HepG2 (cell line): Measurements from ENCODE around the gene PSMG3. TPM values are rescaled to one million over a fixed set of nuclear protein-coding genes. Genes with fewer than 3 reads are reported as not detected.

Experiments used
- ATAC-seq: fragments of 200-7000 bp; cut with Tn5 transposase; 3 replicates; pipeline ENCODE4 v1.9.1; 2020; ENCODE audit warnings: mild to moderate bottlenecking, moderate library complexity
- BruUV-seq: library from RNA; stranded (reverse); fragments of 400-500 nt; replicated peaks from 2 replicates; lab custom pipeline; 2021; lab: Mats Ljungman, UMichigan
- CTCF ChIA-PET: fragments of 300-600 bp; formaldehyde crosslinking; extraction: SDS; loops from one replicate; lab custom pipeline; 2021; ENCODE audit warnings: low total read pairs, inconsistent platforms, low intra/inter-chr PET ratio; lab: Yijun Ruan, JAX
- POLR2A ChIA-PET: fragments of 350-600 bp; sonication (Branson Sonifier 250); formaldehyde crosslinking; loops from one replicate; lab custom pipeline; 2020; ENCODE audit warnings: antibody characterized with exemption, inconsistent platforms; lab: Yijun Ruan, JAX
- DNase-seq: peaks from one replicate; pipeline ENCODE4 v3.0.0-alpha.2; 2015; ENCODE audit warnings: low spot score
- FAIRE-seq: peaks from 3 replicates; lab custom pipeline; 2011; peaks lifted over from hg19 to GRCh38; lab: Jason Lieb, UNC
- H2AFZ ChIP-seq: one replicate; pipeline ENCODE4 v1.6.1; 2011; ENCODE audit warnings: low read length, inconsistent platforms
- H3K27ac ChIP-seq: fragments of 300-600 bp; 3 replicates; pipeline ENCODE4 v1.8.0; 2011; ENCODE audit warnings: mixed run types, mild to moderate bottlenecking, mixed read lengths, low read length, inconsistent platforms; ENCODE audit not compliant: insufficient read depth; ENCODE audit errors: extremely low read length
- H3K27me3 ChIP-seq, 2 experiments: fragments of 200-600 bp in 1 of 2; 2 replicates in 1 of 2; 3 replicates in 1 of 2; pipeline versions ENCODE4 v1.6.0 to v1.8.0; 2011; ENCODE audit warnings: low read length in 2 of 2, mild to moderate bottlenecking in 2 of 2, moderate library complexity in 2 of 2, inconsistent platforms in 1 of 2; ENCODE audit not compliant: insufficient read depth in 2 of 2, control insufficient read depth in 1 of 2
- H3K36me3 ChIP-seq, 2 experiments: fragments of 200-600 bp in 1 of 2; replicated peaks in 1 of 2; 2 replicates in 1 of 2; 3 replicates in 1 of 2; pipeline versions ENCODE4 v1.5.1 to v1.8.0; 2011; ENCODE audit warnings: low read length in 2 of 2, inconsistent platforms in 1 of 2; ENCODE audit not compliant: insufficient read depth in 2 of 2, control insufficient read depth in 1 of 2
- H3K4me1 ChIP-seq: 2 replicates; pipeline ENCODE4 v1.5.1; 2012; ENCODE audit warnings: low read length, inconsistent platforms; ENCODE audit not compliant: insufficient read depth
- H3K4me2 ChIP-seq: 2 replicates; pipeline ENCODE4 v1.6.0; 2011; ENCODE audit warnings: low read depth, low read length, inconsistent platforms
- H3K4me3 ChIP-seq, 3 experiments: fragments of 200-600 bp in 1 of 3; sonication (generic), shearing (Covaris generic) in 1 of 3; replicated peaks in 1 of 3; 2 replicates each; pipeline ENCODE4 v1.5.1; 2011 to 2016; ENCODE audit warnings: low read length in 3 of 3, inconsistent platforms in 2 of 3, low read depth in 2 of 3, mild to moderate bottlenecking in 2 of 3, control low read depth in 1 of 3, mixed read lengths in 1 of 3; ENCODE audit not compliant: insufficient read depth in 1 of 3
- H3K79me2 ChIP-seq: one replicate; pipeline ENCODE4 v1.6.1; 2011; ENCODE audit warnings: low read length, inconsistent platforms; ENCODE audit not compliant: insufficient read depth
- H3K9ac ChIP-seq: 2 replicates; pipeline ENCODE4 v1.6.0; 2011; ENCODE audit warnings: mild to moderate bottlenecking, low read depth, low read length, inconsistent platforms; ENCODE audit not compliant: insufficient read depth
- H3K9me3 ChIP-seq: 2 replicates; pipeline ENCODE4 v1.5.1; 2012; ENCODE audit warnings: mild to moderate bottlenecking, low read length
- H4K20me1 ChIP-seq: 2 replicates; pipeline ENCODE4 v1.6.0; 2011; ENCODE audit warnings: inconsistent platforms, mild to moderate bottlenecking, low read length, moderate library complexity; ENCODE audit not compliant: insufficient read depth
- ASH2L ChIP-seq: fragments of 300-600, 200-600 bp; sonication (generic); IDR thresholded peaks from 2 replicates; pipeline ENCODE4 v1.7.0; 2017; ENCODE audit warnings: low read depth, mild to moderate bottlenecking, moderate library complexity, mixed read lengths, low read length; ENCODE audit not compliant: insufficient read length
- ATRX ChIP-seq: sonication (generic); formaldehyde crosslinking; IDR thresholded peaks from 2 replicates; pipeline ENCODE4 v1.4.0; 2020; ENCODE audit warnings: missing genetic modification reagents, borderline replicate concordance
- BCL3 ChIP-seq: sonication (generic); formaldehyde crosslinking; IDR thresholded peaks from 2 replicates; pipeline ENCODE4 v1.5.1; 2020; ENCODE audit warnings: mild to moderate bottlenecking, missing genetic modification reagents, moderate library complexity
- CBX5 ChIP-seq: sonication (generic); formaldehyde crosslinking; IDR thresholded peaks from 2 replicates; pipeline ENCODE4 v1.4.0; 2020; ENCODE audit warnings: missing genetic modification reagents, borderline replicate concordance
- CEBPG ChIP-seq: IDR thresholded peaks from 2 replicates; pipeline ENCODE4 v1.6.1; 2016
- GABPA ChIP-seq, 2 experiments: IDR thresholded peaks; 2 replicates each; pipeline ENCODE4 v1.6.1; 2011 to 2016; ENCODE audit warnings: low read depth in 2 of 2, low read length in 1 of 2, missing biosample characterization in 1 of 2, missing genetic modification characterization in 1 of 2
- HOXA5 ChIP-seq: sonication (generic); formaldehyde crosslinking; IDR thresholded peaks from 2 replicates; pipeline ENCODE4 v1.4.0; 2020; ENCODE audit warnings: missing genetic modification reagents
- LCORL ChIP-seq, 2 experiments: fragments of 450-650 bp in 1 of 2; sonication (generic) in 1 of 2; formaldehyde crosslinking in 1 of 2; IDR thresholded peaks; 2 replicates each; pipeline versions ENCODE4 v1.5.0 to v1.6.1; 2017 to 2020; ENCODE audit warnings: antibody characterized with exemption in 1 of 2, missing genetic modification reagents in 1 of 2
- MAX ChIP-seq: IDR thresholded peaks from 2 replicates; pipeline ENCODE4 v1.6.1; 2012; ENCODE audit warnings: inconsistent platforms
- NBN ChIP-seq: fragments of 450-650 bp; conservative IDR thresholded peaks from 2 replicates; pipeline ENCODE4 v1.6.1; 2017
- POLR2AphosphoS5 ChIP-seq: IDR thresholded peaks from 2 replicates; pipeline ENCODE4 v1.6.1; 2012; ENCODE audit warnings: low read depth, low read length
- RARA ChIP-seq: IDR thresholded peaks from 2 replicates; pipeline ENCODE4 v1.6.1; 2016; ENCODE audit warnings: missing genetic modification reagents, missing compliant biosample characterization
- SAP130 ChIP-seq: IDR thresholded peaks from 2 replicates; pipeline ENCODE4 v1.6.1; 2016; ENCODE audit warnings: low read depth
- ZBTB43 ChIP-seq: sonication (generic); formaldehyde crosslinking; conservative IDR thresholded peaks from 2 replicates; pipeline ENCODE4 v1.4.0; 2020; ENCODE audit warnings: missing genetic modification reagents
- ZNF362 ChIP-seq: sonication (generic); formaldehyde crosslinking; IDR thresholded peaks from 2 replicates; pipeline ENCODE4 v1.4.0; 2020; ENCODE audit warnings: missing genetic modification reagents, mild to moderate bottlenecking, borderline replicate concordance
- ZNF431 ChIP-seq: sonication (generic); formaldehyde crosslinking; IDR thresholded peaks from 2 replicates; pipeline ENCODE4 v1.9.0; 2022; ENCODE audit warnings: missing genetic modification reagents, low read depth, mild to moderate bottlenecking, borderline replicate concordance
- ZNF660 ChIP-seq: sonication (generic); formaldehyde crosslinking; IDR thresholded peaks from 2 replicates; pipeline ENCODE4 v1.5.1; 2020; ENCODE audit warnings: mild to moderate bottlenecking, low read depth, missing genetic modification reagents, borderline replicate concordance
- ZNF709 ChIP-seq: sonication (generic); formaldehyde crosslinking; IDR thresholded peaks from 2 replicates; pipeline ENCODE4 v1.5.0; 2020; ENCODE audit warnings: mild to moderate bottlenecking, missing genetic modification reagents
- ZNF770 ChIP-seq: sonication (generic); formaldehyde crosslinking; IDR thresholded peaks from 2 replicates; pipeline ENCODE4 v1.5.0; 2020; ENCODE audit warnings: mild to moderate bottlenecking, missing genetic modification reagents
- WGBS: methylation state at CpG from one replicate; pipeline ENCODE4 v1.1.6; 2017; ENCODE audit warnings: low lambda C conversion rate; 5-methylcytosine and 5-hydroxymethylcytosine counted together
- in situ Hi-C: cut with HindIII; loops from 2 replicates; pipeline ENCODE4 v1.10.0; 2017; ENCODE audit warnings: low pct_unique_long_range_greater_than_20kb; ENCODE audit not compliant: extremely low pct_ligation_motif_present
- intact Hi-C: fragments of 100-400 bp; cut with micrococcal nuclease; formaldehyde crosslinking; loops from one replicate; pipeline ENCODE4 v1.10.0; 2022; ENCODE audit not compliant: unreplicated experiment
- polyA plus RNA-seq, 8 experiments: library from polyadenylated mRNA; depleted of rRNA in 3 of 8; stranded (reverse) in 7 of 8; unstranded in 1 of 8; fragments of >200 nt; fragmentation: Illumina TruSeq in 4 of 8; extraction: Trizol in 4 of 8; gene quantifications; 2 replicates each; pipeline versions ENCODE4 v1.2.1 to v1.2.3, GENCODE V29; 2011 to 2016; ENCODE audit warnings: low read depth in 4 of 8, missing spikeins in 1 of 8, mixed read lengths in 1 of 8; ENCODE audit not compliant: insufficient read depth in 1 of 8
- total RNA-seq, 5 experiments: library from RNA; depleted of rRNA; stranded (reverse); fragments of >200 nt; fragmentation: Illumina TruSeq; extraction: Trizol; gene quantifications; 2 replicates each; pipeline ENCODE4 v1.2.3, GENCODE V29; 2016; ENCODE audit warnings: low read depth in 1 of 5

The PSMG3 gene
- total and polyA plus RNA-seq, 2 of the 13 experiments (the other 11 are each of a cell fraction or from before 2014, with no cell fraction given): 29.6 to 48.4 TPM

GRCh38 chr7:1576521-1577253 is 6.9 kb upstream of the PSMG3 start:
- Histone ChIP-seq H3K4me1 (peaks cover under 1% of the 10 kb centered on the region), H3K27ac (no peak overlapping the region), H3K4me3 (no peak overlapping the region), H2AFZ (no peak overlapping the region), H4K20me1 (no peaks in the 10 kb centered on the region), H3K79me2 (no peaks in the 10 kb centered on the region), H3K4me2 (no peak overlapping the region), H3K27me3 (peaks cover 0 to under 1% of the 10 kb centered on the region in 2 experiments; a peak in 1 of 5 replicates), H3K9ac (no peak overlapping the region), H3K9me3 (no peaks in the 10 kb centered on the region), H3K36me3 (no peaks in the 10 kb centered on the region)
- no peak for TF ChIP-seq ZNF770 (CRISPR knock-in tag)
- no peak for TF ChIP-seq MAX
- TF ChIP-seq ZNF362 (CRISPR knock-in tag): no peak
- TF ChIP-seq GABPA (IDR thresholded peaks at IDR 0.05; ENCODE audit: low read depth, low read length): no peak
- TF ChIP-seq GABPA (CRISPR knock-in tag; IDR thresholded peaks at IDR 0.05; ENCODE audit: low read depth): no peak
- TF ChIP-seq ATRX (CRISPR knock-in tag): no peak
- no peak for TF ChIP-seq RARA (CRISPR knock-in tag)
- TF ChIP-seq BCL3 (CRISPR knock-in tag): no peak
- no peak for TF ChIP-seq HOXA5
- no peak for TF ChIP-seq CBX5
- TF ChIP-seq ZNF431: no peak
- TF ChIP-seq ASH2L: no peak
- TF ChIP-seq SAP130: no peak
- TF ChIP-seq POLR2AphosphoS5: no peak
- no peak for TF ChIP-seq ZBTB43 (CRISPR knock-in tag)
- no peak for TF ChIP-seq ZNF709 (CRISPR knock-in tag)
- no peak for TF ChIP-seq NBN
- TF ChIP-seq CEBPG (CRISPR knock-in tag): no peak
- no peak for TF ChIP-seq ZNF660
- no peak for TF ChIP-seq LCORL (IDR thresholded peaks at IDR 0.05)
- TF ChIP-seq LCORL (CRISPR knock-in tag; IDR thresholded peaks at IDR 0.05): no peak
- DNase-seq (no peak), ATAC-seq (no peak), FAIRE-seq (no peak)
- intact Hi-C loops (loop anchor here (5.0 kb wide), 1 partner anchor 181 kb away; no protein-coding TSS in a partner anchor), in situ Hi-C loops (loop anchor here (25.0 kb wide), 1 partner anchor 636 kb away; no protein-coding TSS in a partner anchor)
- POLR2A ChIA-PET: no interaction called here
- no TSS peak for BruUV-seq
- CTCF ChIA-PET: no interaction called here
- WGBS: 32% methylated on average over 15 of the region's 15 CpGs
